ENCODE data around the gene MAGEA10.
"Not testable (repeated sequence)": the region's sequence is repeated elsewhere in the genome, so short reads cannot be mapped to it uniquely, and the experiment has no call there.

The MAGEA10 gene

GRCh38 chrX:152149648-152150047, 11.3 kb upstream of the MAGEA10 start:
- Histone ChIP-seq H3K27ac (ENCODE audit: low read depth, low read length) (no peak overlapping the region), H3K9ac (ENCODE audit: low read length) (no peak overlapping the region), H3K4me1 (ENCODE audit: insufficient read depth, low read length) (no peaks in the 10 kb centered on the region), H3K4me3 (ENCODE audit: low read depth in 1 of 2, low read length in 2 of 2) (no peak overlapping the region), H3K9me3 (ENCODE audit: low read length) (no peaks in the 10 kb centered on the region), H3K27me3 (ENCODE audit: control insufficient read depth in 1 of 2, insufficient read depth in 2 of 2, low read length in 2 of 2) (no peaks in the 10 kb centered on the region), H3K36me3 (ENCODE audit: insufficient read depth, low read length) (no peaks in the 10 kb centered on the region)

- no peaks in the 10 kb centered on the region for H3K9me3 ChIP-seq (ENCODE audit: low read length)
- H3K4me3 ChIP-seq (ENCODE audit: low read depth in 1 of 2, low read length in 2 of 2): no peak overlapping the region
- H3K9ac ChIP-seq (ENCODE audit: low read length): no peak overlapping the region
- H3K27ac ChIP-seq (ENCODE audit: low read depth, low read length): no peak overlapping the region
- H3K27me3 ChIP-seq (ENCODE audit: control insufficient read depth in 1 of 2, insufficient read depth in 2 of 2, low read length in 2 of 2): no peaks in the 10 kb centered on the region
- H3K4me1 ChIP-seq (ENCODE audit: insufficient read depth, low read length): no peaks in the 10 kb centered on the region
- no peaks in the 10 kb centered on the region for H3K36me3 ChIP-seq (ENCODE audit: insufficient read depth, low read length)
These were observed 1.2 kb upstream of the MAGEA10 start for GRCh38 chrX:152139589-152139988.

GRCh38 chrX:152137771-152138387, 498 bp downstream of the MAGEA10 start:
- H3K9ac ChIP-seq (ENCODE audit: low read length): no peak overlapping the region
- H3K4me3 ChIP-seq (ENCODE audit: low read depth in 1 of 2, low read length in 2 of 2): no peak overlapping the region
- no peaks in the 10 kb centered on the region for H3K36me3 ChIP-seq (ENCODE audit: insufficient read depth, low read length)
- H3K4me1 ChIP-seq (ENCODE audit: insufficient read depth, low read length): no peaks in the 10 kb centered on the region
- H3K27me3 ChIP-seq (ENCODE audit: control insufficient read depth in 1 of 2, insufficient read depth in 2 of 2, low read length in 2 of 2): no peaks in the 10 kb centered on the region
- no peak overlapping the region for H3K27ac ChIP-seq (ENCODE audit: low read depth, low read length)
- H3K9me3 ChIP-seq (ENCODE audit: low read length): no peaks in the 10 kb centered on the region

- no peak overlapping the region for H3K4me3 ChIP-seq (ENCODE audit: low read depth in 1 of 2, low read length in 2 of 2)
- H3K4me1 ChIP-seq (ENCODE audit: insufficient read depth, low read length): no peaks in the 10 kb centered on the region
- no peaks in the 10 kb centered on the region for H3K36me3 ChIP-seq (ENCODE audit: insufficient read depth, low read length)
- H3K9me3 ChIP-seq (ENCODE audit: low read length): no peaks in the 10 kb centered on the region
- no peak overlapping the region for H3K27ac ChIP-seq (ENCODE audit: low read depth, low read length)
- no peaks in the 10 kb centered on the region for H3K27me3 ChIP-seq (ENCODE audit: control insufficient read depth in 1 of 2, insufficient read depth in 2 of 2, low read length in 2 of 2)
- H3K9ac ChIP-seq (ENCODE audit: low read length): no peak overlapping the region
These were observed 2.1 kb downstream of the MAGEA10 start for GRCh38 chrX:152136312-152136711.

- Histone ChIP-seq H3K4me1 (ENCODE audit: insufficient read depth, low read length) (no peaks in the 10 kb centered on the region), H3K27ac (ENCODE audit: low read depth, low read length) (no peak overlapping the region), H3K4me3 (ENCODE audit: low read depth in 1 of 2, low read length in 2 of 2) (no peak overlapping the region), H3K9me3 (ENCODE audit: low read length) (no peaks in the 10 kb centered on the region), H3K9ac (ENCODE audit: low read length) (no peak overlapping the region), H3K27me3 (ENCODE audit: control insufficient read depth in 1 of 2, insufficient read depth in 2 of 2, low read length in 2 of 2) (no peaks in the 10 kb centered on the region), H3K36me3 (ENCODE audit: insufficient read depth, low read length) (no peaks in the 10 kb centered on the region)
These were observed 6.9 kb downstream of the MAGEA10 start for GRCh38 chrX:152131525-152131924.

- not testable (repeated sequence) for H3K9me3 ChIP-seq (ENCODE audit: low read length); H3K27me3 ChIP-seq (ENCODE audit: control insufficient read depth in 1 of 2, insufficient read depth in 2 of 2, low read length in 2 of 2); H3K36me3 ChIP-seq (ENCODE audit: insufficient read depth, low read length); H3K27ac ChIP-seq (ENCODE audit: low read depth, low read length); H3K4me1 ChIP-seq (ENCODE audit: insufficient read depth, low read length); H3K4me3 ChIP-seq (ENCODE audit: low read depth in 1 of 2, low read length in 2 of 2); H3K9ac ChIP-seq (ENCODE audit: low read length)
These were observed 9.1 kb downstream of the MAGEA10 start for GRCh38 chrX:152129069-152129844.

GRCh38 chrX:152117305-152117704, 21.1 kb downstream of the MAGEA10 start:
- Histone ChIP-seq H3K9ac (ENCODE audit: low read length) (no peak overlapping the region), H3K36me3 (ENCODE audit: insufficient read depth, low read length) (no peaks in the 10 kb centered on the region), H3K9me3 (ENCODE audit: low read length) (no peaks in the 10 kb centered on the region), H3K4me1 (ENCODE audit: insufficient read depth, low read length) (no peaks in the 10 kb centered on the region), H3K27me3 (ENCODE audit: control insufficient read depth in 1 of 2, insufficient read depth in 2 of 2, low read length in 2 of 2) (peaks cover 0 to 7% of the 10 kb centered on the region in 2 donors), H3K4me3 (ENCODE audit: low read depth in 1 of 2, low read length in 2 of 2) (no peak overlapping the region), H3K27ac (ENCODE audit: low read depth, low read length) (no peak overlapping the region)

GRCh38 chrX:152108527-152108926, 29.9 kb downstream of the MAGEA10 start:
- no peak overlapping the region for H3K4me3 ChIP-seq (ENCODE audit: low read depth in 1 of 2, low read length in 2 of 2)
- H3K36me3 ChIP-seq (ENCODE audit: insufficient read depth, low read length): no peaks in the 10 kb centered on the region
- no peak overlapping the region for H3K9ac ChIP-seq (ENCODE audit: low read length)
- no peaks in the 10 kb centered on the region for H3K9me3 ChIP-seq (ENCODE audit: low read length)
- no peaks in the 10 kb centered on the region for H3K27me3 ChIP-seq (ENCODE audit: control insufficient read depth in 1 of 2, insufficient read depth in 2 of 2, low read length in 2 of 2)
- no peaks in the 10 kb centered on the region for H3K4me1 ChIP-seq (ENCODE audit: insufficient read depth, low read length)
- H3K27ac ChIP-seq (ENCODE audit: low read depth, low read length): no peak overlapping the region

GRCh38 chrX:152103866-152104265, 34.5 kb downstream of the MAGEA10 start:
- Histone ChIP-seq H3K9ac (ENCODE audit: low read length) (no peak overlapping the region), H3K9me3 (ENCODE audit: low read length) (no peaks in the 10 kb centered on the region), H3K27ac (ENCODE audit: low read depth, low read length) (no peak overlapping the region), H3K36me3 (ENCODE audit: insufficient read depth, low read length) (no peaks in the 10 kb centered on the region), H3K4me3 (ENCODE audit: low read depth in 1 of 2, low read length in 2 of 2) (no peak overlapping the region), H3K27me3 (ENCODE audit: control insufficient read depth in 1 of 2, insufficient read depth in 2 of 2, low read length in 2 of 2) (no peaks in the 10 kb centered on the region), H3K4me1 (ENCODE audit: insufficient read depth, low read length) (no peaks in the 10 kb centered on the region)

- no peaks in the 10 kb centered on the region for H3K27me3 ChIP-seq (ENCODE audit: control insufficient read depth in 1 of 2, insufficient read depth in 2 of 2, low read length in 2 of 2)
- H3K27ac ChIP-seq (ENCODE audit: low read depth, low read length): no peak overlapping the region
- H3K36me3 ChIP-seq (ENCODE audit: insufficient read depth, low read length): no peaks in the 10 kb centered on the region
- no peaks in the 10 kb centered on the region for H3K9me3 ChIP-seq (ENCODE audit: low read length)
- H3K9ac ChIP-seq (ENCODE audit: low read length): no peak overlapping the region
- no peak overlapping the region for H3K4me3 ChIP-seq (ENCODE audit: low read depth in 1 of 2, low read length in 2 of 2)
- H3K4me1 ChIP-seq (ENCODE audit: insufficient read depth, low read length): no peaks in the 10 kb centered on the region
These were observed 52.2 kb downstream of the MAGEA10 start for GRCh38 chrX:152086141-152086540.

Measured in muscle layer of colon (tissue), 2 donors.